Panc1 (cell line): ENCODE data around the gene ACTL7B. TPM values are rescaled to one million over a fixed set of nuclear protein-coding genes. Genes with fewer than 3 reads are reported as not detected.
"Not testable (repeated sequence)": the region's sequence is repeated elsewhere in the genome, so short reads cannot be mapped to it uniquely, and the experiment has no call there.

ENCODE experiments used
- ATAC-seq: fragments of 200-7000 bp; cut with Tn5 transposase; 2 replicates; pipeline ENCODE4 v1.9.1; 2020; ENCODE audit warnings: mild to moderate bottlenecking, moderate library complexity
- BruUV-seq: library from RNA; stranded (reverse); fragments of 400-500 nt; replicated peaks from 2 replicates; lab custom pipeline; 2021; lab: Mats Ljungman, UMichigan
- CTCF ChIA-PET: fragments of 300-600 bp; sonication (Branson Sonifier 250); formaldehyde crosslinking; loops from one replicate; lab custom pipeline; 2022; ENCODE audit warnings: antibody characterized with exemption; lab: Charles Lee
- POLR2A ChIA-PET: fragments of 300-600 bp; sonication (Branson Sonifier 250); formaldehyde crosslinking; loops from one replicate; lab custom pipeline; 2022; ENCODE audit warnings: antibody characterized with exemption; lab: Charles Lee
- DNase-seq: peaks from one replicate; pipeline ENCODE4 v3.0.0-alpha.2; 2010; ENCODE audit warnings: low read depth, low spot score
- H3K27ac ChIP-seq: 2 replicates; pipeline ENCODE4 v1.5.1; 2011; ENCODE audit warnings: mild to moderate bottlenecking, low read length, inconsistent platforms
- H3K27me3 ChIP-seq: fragments of 200-500 bp; sonication (Bioruptor generic); 2 replicates; pipeline ENCODE4 v1.6.0; 2014; ENCODE audit warnings: low read length, inconsistent platforms; ENCODE audit not compliant: control insufficient read depth, insufficient read depth
- H3K36me3 ChIP-seq: fragments of 200-500 bp; sonication (Bioruptor generic); 2 replicates; pipeline ENCODE4 v1.5.1; 2014; ENCODE audit warnings: inconsistent platforms, mild to moderate bottlenecking, low read length, moderate library complexity; ENCODE audit not compliant: control insufficient read depth, insufficient read depth
- H3K4me1 ChIP-seq: 2 replicates; pipeline ENCODE4 v1.5.1; 2011; ENCODE audit warnings: inconsistent platforms, mild to moderate bottlenecking, low read length, moderate library complexity; ENCODE audit not compliant: control insufficient read depth, insufficient read depth
- H3K4me3 ChIP-seq, 2 experiments: 2 replicates each; pipeline ENCODE4 v1.5.1; 2011 to 2012; ENCODE audit warnings: low read depth in 2 of 2, low read length in 2 of 2, mild to moderate bottlenecking in 2 of 2, inconsistent platforms in 1 of 2, moderate library complexity in 1 of 2
- H3K9me3 ChIP-seq: fragments of 200-500 bp; sonication (Bioruptor generic); 2 replicates; pipeline ENCODE4 v1.5.1; 2014; ENCODE audit warnings: low read depth, mild to moderate bottlenecking, inconsistent platforms, low read length, moderate library complexity; ENCODE audit not compliant: control insufficient read depth, insufficient read depth
- POLR2AphosphoS5 ChIP-seq: IDR thresholded peaks from 2 replicates; pipeline ENCODE4 v1.6.1; 2012; ENCODE audit warnings: mild to moderate bottlenecking, low read depth, low read length, moderate library complexity
- REST ChIP-seq, 2 experiments: IDR thresholded peaks; 2 replicates each; pipeline ENCODE4 v1.6.1; 2011 to 2012; ENCODE audit warnings: low read depth in 2 of 2, control low read depth in 1 of 2, low read length in 1 of 2, mild to moderate bottlenecking in 1 of 2, moderate library complexity in 1 of 2; ENCODE audit not compliant: insufficient read depth in 1 of 2
- SIN3A ChIP-seq: IDR thresholded peaks from 2 replicates; pipeline ENCODE4 v1.6.1; 2012; ENCODE audit warnings: low read depth, mild to moderate bottlenecking, low read length, moderate library complexity, borderline replicate concordance; ENCODE audit not compliant: insufficient read depth
- TCF7L2 ChIP-seq: IDR thresholded peaks from 2 replicates; pipeline ENCODE4 v1.6.1; 2011; ENCODE audit warnings: mild to moderate bottlenecking, low read depth, low read length, inconsistent platforms
- in situ Hi-C: cut with HindIII; loops from 2 replicates; pipeline ENCODE4 v1.10.0; 2016; ENCODE audit warnings: low sequenced_read_pairs, low pct_unique_long_range_greater_than_20kb
- intact Hi-C: fragments of 100-400 bp; cut with micrococcal nuclease; formaldehyde crosslinking; loops from one replicate; pipeline ENCODE4 v1.10.0; 2022; ENCODE audit not compliant: unreplicated experiment
- total RNA-seq: library from RNA; stranded (reverse); gene quantifications from one replicate; pipeline ENCODE4 v1.2.1, GENCODE V29; 2021; ENCODE audit not compliant: unreplicated experiment
- TF ChIP-seq, protein P1 (sequence below): fragments of 450-650 bp; IDR thresholded peaks from 2 replicates; pipeline ENCODE4 v1.5.1; 2017; ENCODE audit warnings: mild to moderate bottlenecking

Gene ACTL7B
- total RNA-seq, 1 experiment from 2014 or later: not detected

- H3K27me3 ChIP-seq, ATAC-seq, H3K4me1 ChIP-seq, H3K9me3 ChIP-seq, BruUV-seq, intact Hi-C loops, H3K27ac ChIP-seq, CTCF ChIA-PET, DNase-seq, H3K4me3 ChIP-seq, in situ Hi-C loops, H3K36me3 ChIP-seq: not testable (repeated sequence)
- POLR2A ChIA-PET: interaction anchor here (0.6 kb wide), 1 partner anchor 124 kb away, joined by 3 read pairs; no protein-coding TSS in a partner anchor
Measured at GRCh38 chr9:108899023-108899695, 43.4 kb upstream of the ACTL7B start.

DNA sequence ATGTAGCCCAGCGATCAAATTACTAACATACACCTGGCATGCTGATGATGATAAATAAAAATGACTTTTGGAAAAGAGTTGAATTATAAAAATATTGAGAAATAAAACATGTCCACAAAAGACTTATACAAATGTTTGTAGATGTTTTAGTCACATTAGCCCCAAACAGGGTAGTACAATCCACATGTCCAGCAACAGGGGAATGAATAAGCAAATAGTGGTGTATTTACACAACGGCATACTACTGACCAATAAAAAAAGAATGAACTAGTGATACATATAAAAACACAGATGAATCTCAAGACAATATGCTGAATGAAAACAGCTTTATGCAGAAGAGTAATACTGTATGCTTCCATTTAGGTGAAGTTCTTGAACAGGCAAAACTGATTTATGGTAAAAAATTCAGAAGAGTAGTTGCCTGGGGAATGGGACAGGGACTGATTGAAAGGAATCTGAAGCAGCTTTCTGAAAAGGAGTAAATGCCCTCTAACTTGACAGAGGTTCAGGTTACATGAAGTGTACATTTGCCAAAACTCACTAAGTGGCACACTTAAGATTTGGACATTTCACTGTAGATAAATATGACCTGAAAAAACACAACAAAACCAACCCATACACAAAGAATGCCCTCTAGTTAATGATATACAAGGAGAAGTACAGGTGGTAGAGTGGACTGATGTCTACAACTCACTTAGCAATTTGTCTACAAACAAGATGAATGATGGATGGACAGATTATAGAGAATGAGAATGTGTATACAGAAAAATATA lies 41.7 kb upstream of the ACTL7B start:
- ChIA-PET POLR2A (no interaction called here), CTCF (no interaction called here)
- Histone ChIP-seq H3K27ac (no peak overlapping the region), H3K4me3 (no peak overlapping the region), H3K4me1 (no peaks in the 10 kb centered on the region), H3K36me3 (peaks cover 6% of the 10 kb centered on the region), H3K9me3 (no peaks in the 10 kb centered on the region), H3K27me3 (no peaks in the 10 kb centered on the region)
- in situ Hi-C loops: no loop called here
- no TSS peak for BruUV-seq
- no peak for TF ChIP-seq TCF7L2
- TF ChIP-seq POLR2AphosphoS5: no peak
- no peak for TF ChIP-seq SIN3A
- TF ChIP-seq, protein P1, sequence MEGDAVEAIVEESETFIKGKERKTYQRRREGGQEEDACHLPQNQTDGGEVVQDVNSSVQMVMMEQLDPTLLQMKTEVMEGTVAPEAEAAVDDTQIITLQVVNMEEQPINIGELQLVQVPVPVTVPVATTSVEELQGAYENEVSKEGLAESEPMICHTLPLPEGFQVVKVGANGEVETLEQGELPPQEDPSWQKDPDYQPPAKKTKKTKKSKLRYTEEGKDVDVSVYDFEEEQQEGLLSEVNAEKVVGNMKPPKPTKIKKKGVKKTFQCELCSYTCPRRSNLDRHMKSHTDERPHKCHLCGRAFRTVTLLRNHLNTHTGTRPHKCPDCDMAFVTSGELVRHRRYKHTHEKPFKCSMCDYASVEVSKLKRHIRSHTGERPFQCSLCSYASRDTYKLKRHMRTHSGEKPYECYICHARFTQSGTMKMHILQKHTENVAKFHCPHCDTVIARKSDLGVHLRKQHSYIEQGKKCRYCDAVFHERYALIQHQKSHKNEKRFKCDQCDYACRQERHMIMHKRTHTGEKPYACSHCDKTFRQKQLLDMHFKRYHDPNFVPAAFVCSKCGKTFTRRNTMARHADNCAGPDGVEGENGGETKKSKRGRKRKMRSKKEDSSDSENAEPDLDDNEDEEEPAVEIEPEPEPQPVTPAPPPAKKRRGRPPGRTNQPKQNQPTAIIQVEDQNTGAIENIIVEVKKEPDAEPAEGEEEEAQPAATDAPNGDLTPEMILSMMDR: no peak
- TF ChIP-seq REST (IDR thresholded peaks at IDR 0.05; ENCODE audit: insufficient read depth in 1 of 2, low read depth in 2 of 2, low read length in 1 of 2): no peak
- intact Hi-C loops: no loop called here
- no peak for ATAC-seq
- DNase-seq: no peak
